ENCODE data around the gene PGF. TPM values are rescaled to one million over a fixed set of nuclear protein-coding genes. Genes with fewer than 3 reads are reported as not detected.
"Not testable (repeated sequence)": the region's sequence is repeated elsewhere in the genome, so short reads cannot be mapped to it uniquely, and the experiment has no call there.

PGF gene
- 6.1 and 7.0 TPM in 2 replicates for total RNA-seq

- TF ChIP-seq CTCF (conservative IDR thresholded peaks at IDR 0.05; ENCODE audit: low read depth, low read length): no peak
These were observed at the start of gene PGF for GRCh38 chr14:74955229-74956026. TSS of gene PGF (minus strand) at chr14:74955597. CDS start at chr14:74955242, 355 bp downstream.

GRCh38 chr14:75003250-75004027, 48.0 kb upstream of the PGF start:
- TF ChIP-seq CTCF (conservative IDR thresholded peaks at IDR 0.05; ENCODE audit: low read depth, low read length): no peak
- no peak for DNase-seq (ENCODE audit: low read depth)
- H3K4me3 ChIP-seq (ENCODE audit: low read depth, low read length): peak overlapping the region; percentile 91

More at GRCh38 chr14:74955229-74956026, at the start of gene PGF:
- H3K4me3 ChIP-seq (ENCODE audit: low read depth, low read length): peak within 1 kb of the TSS; percentile 44
- DNase-seq (ENCODE audit: low read depth): no peak

DNA sequence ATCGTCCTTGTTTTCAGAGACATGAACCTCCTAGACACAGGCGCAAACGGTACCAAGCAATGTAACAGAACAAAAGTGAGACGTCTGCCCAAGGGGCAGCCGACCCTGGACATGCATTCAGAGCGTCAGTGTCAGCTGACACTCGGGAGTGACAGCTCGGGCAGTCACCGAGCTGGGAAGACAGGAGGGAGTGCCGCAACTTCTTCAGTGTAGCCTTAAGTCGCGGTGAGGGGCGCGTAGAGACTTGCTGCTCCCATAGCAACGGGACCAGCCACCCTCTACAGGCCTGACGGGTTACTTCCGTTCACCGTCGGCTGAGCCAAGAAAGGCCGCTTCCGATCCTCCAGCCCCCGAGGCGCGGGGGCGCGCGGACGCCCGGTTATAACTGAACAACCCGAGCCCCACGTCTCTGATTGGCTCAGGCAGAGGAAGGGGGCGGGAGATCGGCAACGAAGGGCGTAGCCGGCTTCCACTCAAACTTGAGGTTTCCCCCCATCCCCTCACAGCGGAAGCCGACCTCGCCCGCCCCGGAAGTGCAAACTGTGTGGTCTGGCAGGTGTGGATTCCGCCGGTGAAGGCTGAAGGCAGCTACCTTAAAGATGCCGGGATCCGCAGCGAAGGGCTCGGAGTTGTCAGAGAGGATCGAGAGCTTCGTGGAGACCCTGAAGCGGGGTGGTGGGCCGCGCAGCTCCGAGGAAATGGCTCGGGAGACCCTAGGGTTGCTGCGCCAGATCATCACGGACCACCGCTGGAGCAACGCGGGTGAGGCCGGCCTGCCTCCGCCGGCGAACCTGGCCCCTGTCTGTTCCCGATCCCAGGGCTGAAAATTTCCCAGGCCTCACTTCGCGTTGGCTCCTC, 47.2 kb upstream of the PGF start, which contains the start of gene EIF2B2:
Gene EIF2B2, plus strand, starts transcription at position 530 of the 858 bp plus-strand sequence. Its CDS starts 70 bp downstream, at position 600.
- peak within 1 kb of the TSS; percentile 91 for H3K4me3 ChIP-seq (ENCODE audit: low read depth, low read length)
- no peak for TF ChIP-seq CTCF (conservative IDR thresholded peaks at IDR 0.05; ENCODE audit: low read depth, low read length)
- DNase-seq (ENCODE audit: low read depth): peak; percentile 53

GRCh38 chr14:75001899-75002298, 46.5 kb upstream of the PGF start:
- no peak for TF ChIP-seq CTCF (conservative IDR thresholded peaks at IDR 0.05; ENCODE audit: low read depth, low read length)
- H3K4me3 ChIP-seq (ENCODE audit: low read depth, low read length): peak overlapping the region; percentile 91
- DNase-seq (ENCODE audit: low read depth): no peak

- H3K4me3 ChIP-seq (ENCODE audit: low read depth, low read length): no peak overlapping the region
- no peak for TF ChIP-seq CTCF (conservative IDR thresholded peaks at IDR 0.05; ENCODE audit: low read depth, low read length)
- DNase-seq (ENCODE audit: low read depth): no peak
These were observed 45.9 kb upstream of the PGF start for GRCh38 chr14:75001261-75001660.

DNA sequence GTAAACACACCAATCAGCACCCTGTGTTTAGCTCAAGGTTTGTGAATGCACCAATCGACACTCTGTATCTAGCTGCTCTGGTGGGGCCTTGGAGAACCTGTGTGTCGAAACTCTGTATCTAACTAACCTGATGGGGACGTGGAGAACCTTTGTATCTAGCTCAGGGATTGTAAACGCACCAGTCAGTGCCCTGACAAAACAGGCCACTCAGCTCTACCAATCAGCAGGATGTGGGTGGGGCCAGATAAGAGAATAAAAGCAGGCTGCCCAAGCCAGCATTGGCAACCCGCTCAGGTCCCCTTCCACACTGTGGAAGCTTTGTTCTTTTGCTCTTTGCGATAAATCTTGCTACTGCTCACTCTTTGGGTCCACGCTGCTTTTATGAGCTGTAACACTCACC, 40.4 kb upstream of the PGF start:
- not testable (repeated sequence) for DNase-seq (ENCODE audit: low read depth); H3K4me3 ChIP-seq (ENCODE audit: low read depth, low read length)

DNA sequence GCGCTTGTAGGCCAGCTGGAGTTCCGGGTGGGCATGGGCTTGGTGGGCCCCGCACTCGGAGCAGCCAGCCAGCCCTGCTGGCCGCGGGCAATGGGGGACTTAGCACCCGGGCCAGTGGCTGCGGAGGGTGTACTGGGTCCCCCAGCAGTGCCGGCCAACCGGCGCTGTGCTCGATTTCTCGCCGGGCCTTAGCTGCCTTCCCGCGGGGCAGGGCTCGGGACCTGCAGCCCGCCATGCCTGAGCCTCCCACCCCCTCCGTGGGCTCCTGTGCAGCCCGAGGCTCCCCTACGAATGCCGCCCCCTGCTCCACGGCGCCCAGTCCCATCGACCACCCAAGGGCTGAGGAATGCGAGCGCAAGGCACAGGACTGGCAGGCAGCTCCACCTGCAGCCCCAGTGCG, 38.8 kb upstream of the PGF start:
- H3K4me3 ChIP-seq (ENCODE audit: low read depth, low read length); DNase-seq (ENCODE audit: low read depth): not testable (repeated sequence)

All from epithelial cell of proximal tubule (primary cell).